M059J (cell line): Measurements from ENCODE around the gene TBPL1. TPM values are rescaled to one million over a fixed set of nuclear protein-coding genes. Genes with fewer than 3 reads are reported as not detected.

Experiments
- total RNA-seq: library from RNA; depleted of rRNA; stranded (reverse); fragments of >200 nt; shearing (Covaris generic); gene quantifications from 2 replicates; pipeline ENCODE4 v1.2.3, GENCODE V29; 2014; rRNA removed

Gene TBPL1
- total RNA-seq, 1 experiment from 2014 or later, result 56.6 TPM

Other genes starting within 250 kb of the TBPL1 start
- gene TCF21, start 64.1 kb upstream of the TBPL1 start, total RNA-seq, result 0.07 TPM in 1 of 2 replicates, not detected in the other
- gene SLC2A12, start 99.4 kb downstream of the TBPL1 start, total RNA-seq, result 12.9 and 18.1 TPM in 2 replicates